MM.1S (cell line): ENCODE data around the gene VAC14.

Experiments
- CTCF ChIP-seq: fragments of 300-600 bp; sonication (generic); IDR thresholded peaks from 2 replicates; pipeline ENCODE4 v1.5.1; 2016; ENCODE audit warnings: antibody characterized with exemption, low read length, mixed read lengths
- EZH2 ChIP-seq: fragments of 300-600 bp; sonication (generic); optimal IDR thresholded peaks from 2 replicates; pipeline ENCODE3; 2017; ENCODE audit warnings: low read depth, mild to moderate bottlenecking, antibody characterized with exemption, low read length, mixed read lengths

- TF ChIP-seq CTCF (no peak), EZH2 (no peak)
Measured at GRCh38 chr16:70712942-70713341, 88.0 kb downstream of the VAC14 start.
